Activated CD4-positive, CD25-positive, alpha-beta regulatory T cell treated with anti-CD3 and anti-CD28 coated beads, Interleukin-2, amount 50 U/mL, for 16 hours (primary cell): ENCODE measurements around the gene RCOR1.

Experiments
- DNase-seq: peaks from one replicate; pipeline ENCODE4 v3.0.0-alpha.2; 2020; ENCODE audit warnings: low read depth, low spot score

RCOR1 gene

DNA sequence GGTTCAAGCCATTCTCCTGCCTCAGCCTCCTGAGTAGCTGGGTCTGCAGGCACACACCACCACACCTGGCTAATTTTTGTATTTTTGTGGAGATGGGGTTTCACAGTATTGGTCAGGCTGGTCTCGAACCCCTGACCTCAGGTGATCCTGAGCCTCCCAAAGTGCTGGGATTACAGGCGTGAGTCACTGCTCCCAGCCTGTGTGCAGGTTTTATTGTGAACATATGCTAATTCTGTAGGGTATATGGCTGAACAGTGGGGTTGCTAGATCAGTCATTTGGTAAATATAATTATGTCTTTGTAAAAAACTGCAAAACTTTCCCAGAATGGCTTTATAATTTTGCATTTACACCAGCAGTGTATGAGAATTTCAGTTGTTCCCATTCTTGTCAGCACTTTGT lies 85.9 kb downstream of the RCOR1 start:
- no peak for DNase-seq

DNA sequence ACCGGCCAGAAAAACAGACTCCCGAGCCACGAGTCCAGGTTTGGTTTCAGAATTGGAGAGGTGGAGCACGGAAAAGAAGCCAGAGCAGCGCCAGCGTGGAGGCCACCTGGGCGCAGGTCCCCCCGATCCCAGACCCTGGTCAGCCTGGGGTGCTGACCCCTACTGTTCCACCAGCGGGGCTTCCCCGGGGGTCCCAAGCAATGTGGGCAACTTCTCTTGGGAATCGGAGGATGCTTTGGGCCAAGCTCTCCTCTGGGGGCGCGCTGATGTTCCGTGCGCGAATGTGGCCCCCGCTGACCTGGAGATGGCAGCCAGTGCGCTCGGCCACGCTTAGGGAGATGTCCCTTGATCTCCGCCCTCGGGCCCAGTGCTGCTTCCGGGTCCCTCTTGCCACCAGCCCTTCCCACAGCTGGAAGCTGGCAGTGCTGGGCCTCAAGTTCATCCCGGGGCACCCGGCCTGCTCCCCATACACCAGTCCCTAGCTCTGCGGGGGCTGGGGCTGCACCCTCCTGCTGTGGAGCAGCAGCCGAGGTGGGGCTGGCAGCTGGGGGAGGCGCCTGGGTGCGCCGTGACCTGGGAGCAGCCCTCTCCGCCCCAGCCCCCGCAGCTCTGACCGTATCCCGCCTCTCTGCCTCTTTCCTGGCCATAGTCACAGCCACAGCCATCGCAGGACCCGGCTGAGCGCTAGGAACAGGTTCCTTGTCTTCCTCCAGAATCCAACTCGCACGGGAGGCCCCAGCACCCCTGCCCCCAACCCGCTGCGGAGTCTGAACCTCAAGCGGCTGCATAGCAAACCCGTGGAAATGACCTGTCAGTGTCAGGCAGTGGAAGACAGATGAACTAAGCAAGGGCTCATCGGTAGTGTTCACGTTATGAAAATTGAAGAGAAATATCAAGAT lies 91.2 kb downstream of the RCOR1 start:
- DNase-seq = no peak

DNA sequence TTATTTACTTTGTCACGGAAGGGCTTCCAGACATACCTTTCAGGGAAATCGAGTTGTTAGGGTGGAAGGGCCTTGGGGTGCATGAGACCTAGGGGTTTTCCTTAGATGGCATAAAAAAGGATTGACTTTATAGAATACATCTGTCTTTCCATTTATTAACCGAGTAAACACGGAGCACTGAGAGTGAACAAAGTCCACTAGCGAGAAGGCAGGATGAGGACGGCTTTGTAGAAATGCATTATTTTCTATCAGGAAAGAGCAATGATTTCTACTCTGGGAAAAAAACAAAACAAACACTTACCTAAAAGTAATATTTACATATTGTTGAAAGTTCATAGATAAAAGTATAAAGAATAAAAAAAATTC lies 91.8 kb downstream of the RCOR1 start:
- DNase-seq = no peak

DNA sequence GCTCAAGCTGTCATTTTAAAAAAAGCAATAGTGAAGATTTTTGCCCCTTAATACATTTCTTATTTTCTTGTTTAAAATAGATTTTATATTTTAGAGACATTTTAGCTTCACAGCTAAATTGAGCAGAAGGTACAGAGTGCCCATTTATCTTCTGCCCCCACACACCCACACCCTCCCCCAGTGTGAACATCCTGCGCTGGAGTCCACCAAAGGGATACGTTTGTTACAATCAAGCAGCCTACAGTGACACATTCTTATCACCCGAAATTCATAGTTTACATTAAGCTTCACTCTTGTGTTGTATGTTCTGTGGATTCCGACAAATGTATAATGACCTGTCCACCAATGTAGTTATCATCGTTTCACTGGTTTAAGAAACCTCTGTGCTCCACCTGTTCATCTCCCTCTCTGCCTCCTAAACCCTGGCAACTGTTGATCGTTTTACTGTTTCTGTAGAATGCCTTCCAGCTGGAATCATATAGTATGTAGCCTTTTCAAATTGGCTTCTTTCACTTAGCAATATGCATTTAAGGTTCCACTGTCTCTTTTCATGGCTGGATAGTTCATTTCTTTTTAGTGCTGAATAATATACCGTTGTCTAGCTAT lies 93.8 kb downstream of the RCOR1 start:
- DNase-seq = no peak

DNA sequence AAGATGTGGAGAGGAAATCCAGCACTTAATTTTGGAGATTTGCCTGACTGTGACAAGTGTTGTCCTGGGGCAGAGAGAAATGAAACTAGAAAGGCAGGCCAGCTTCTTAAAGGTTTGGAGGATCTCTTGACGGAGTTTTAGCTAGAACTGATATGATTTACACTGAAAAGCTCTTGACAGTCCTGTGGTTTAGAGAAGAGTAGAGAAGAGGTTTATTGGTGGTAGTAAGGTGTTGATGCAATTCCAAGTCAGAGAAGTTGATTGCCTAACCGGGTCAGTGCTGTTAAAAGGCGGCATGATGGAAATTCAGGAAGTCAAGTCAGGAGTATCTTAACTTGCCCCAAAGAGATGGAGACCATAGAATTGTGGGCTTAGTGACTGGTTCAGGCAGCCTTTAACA lies 95.8 kb downstream of the RCOR1 start:
- no peak for DNase-seq

DNA sequence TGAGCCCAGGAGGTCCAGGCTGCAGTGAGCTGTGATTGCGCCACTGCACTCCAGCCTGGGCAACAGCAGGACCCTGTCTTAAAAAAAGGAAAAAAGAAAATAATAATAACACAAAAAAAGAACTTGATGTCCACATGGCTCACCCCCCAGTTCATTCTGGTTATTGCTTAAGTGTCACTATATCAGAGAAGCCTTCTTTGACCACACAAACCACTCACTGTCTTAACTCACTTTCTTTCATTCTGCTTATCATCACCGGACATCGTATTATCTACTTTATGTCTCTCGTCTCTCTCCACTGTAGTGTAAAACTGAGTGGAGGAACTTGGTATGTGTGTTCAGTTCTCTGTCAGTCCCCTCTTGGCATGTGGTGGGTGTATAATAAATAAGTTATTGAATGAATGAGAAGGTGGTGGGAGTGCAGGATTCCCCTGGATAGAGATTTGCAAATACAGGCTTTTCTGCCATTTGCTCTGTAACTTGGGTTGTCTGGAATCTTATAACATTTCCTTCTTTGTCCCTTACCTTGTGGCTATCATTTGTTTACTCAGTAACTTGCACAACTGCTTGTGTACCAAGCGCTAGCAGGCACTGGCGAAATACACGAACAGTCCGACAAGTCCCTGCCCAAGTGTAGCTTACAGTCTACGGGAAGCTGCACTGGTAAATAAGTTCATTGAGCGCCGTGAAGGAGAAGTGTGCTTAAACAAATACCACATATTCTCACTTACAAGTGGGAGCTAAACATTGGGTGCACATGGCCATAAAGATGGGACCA lies 98.2 kb downstream of the RCOR1 start:
- no peak for DNase-seq

DNA sequence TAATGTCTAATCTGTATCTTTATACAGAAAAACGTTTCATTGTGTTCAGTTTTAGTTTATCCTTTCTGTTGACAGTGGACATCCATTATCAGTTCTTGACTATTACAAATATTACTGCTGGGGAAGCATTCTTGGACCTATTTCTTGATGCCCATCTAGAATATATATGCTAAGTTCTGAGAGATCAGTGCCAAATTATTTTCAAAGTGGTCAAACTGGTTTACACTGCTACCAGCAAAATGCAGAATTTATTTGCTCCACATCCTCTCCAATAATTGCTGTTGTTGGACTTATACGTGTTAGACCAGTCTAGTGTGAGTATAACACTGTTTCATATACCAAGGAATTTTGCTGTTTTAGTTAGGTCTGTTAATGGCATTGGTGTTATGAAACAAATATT lies 99.3 kb downstream of the RCOR1 start:
- DNase-seq = no peak

DNA sequence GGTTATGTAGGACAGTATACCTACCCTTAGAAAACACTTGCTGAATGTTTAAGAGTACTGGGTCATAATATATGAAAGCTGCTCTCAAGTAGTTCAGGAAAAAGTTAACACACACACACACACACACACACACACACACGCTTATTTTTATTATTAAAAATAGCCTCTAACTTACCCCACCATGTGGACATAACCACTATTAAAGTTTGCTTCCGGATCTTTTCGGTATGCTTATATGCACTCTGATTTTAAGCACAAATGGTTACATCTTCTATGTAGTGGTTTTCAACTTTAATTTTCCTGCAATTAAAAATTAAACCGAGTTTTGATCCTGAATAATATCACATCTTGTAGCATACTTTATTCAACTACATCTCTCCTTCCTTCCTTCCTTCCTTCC lies 99.9 kb downstream of the RCOR1 start:
- no peak for DNase-seq

DNA sequence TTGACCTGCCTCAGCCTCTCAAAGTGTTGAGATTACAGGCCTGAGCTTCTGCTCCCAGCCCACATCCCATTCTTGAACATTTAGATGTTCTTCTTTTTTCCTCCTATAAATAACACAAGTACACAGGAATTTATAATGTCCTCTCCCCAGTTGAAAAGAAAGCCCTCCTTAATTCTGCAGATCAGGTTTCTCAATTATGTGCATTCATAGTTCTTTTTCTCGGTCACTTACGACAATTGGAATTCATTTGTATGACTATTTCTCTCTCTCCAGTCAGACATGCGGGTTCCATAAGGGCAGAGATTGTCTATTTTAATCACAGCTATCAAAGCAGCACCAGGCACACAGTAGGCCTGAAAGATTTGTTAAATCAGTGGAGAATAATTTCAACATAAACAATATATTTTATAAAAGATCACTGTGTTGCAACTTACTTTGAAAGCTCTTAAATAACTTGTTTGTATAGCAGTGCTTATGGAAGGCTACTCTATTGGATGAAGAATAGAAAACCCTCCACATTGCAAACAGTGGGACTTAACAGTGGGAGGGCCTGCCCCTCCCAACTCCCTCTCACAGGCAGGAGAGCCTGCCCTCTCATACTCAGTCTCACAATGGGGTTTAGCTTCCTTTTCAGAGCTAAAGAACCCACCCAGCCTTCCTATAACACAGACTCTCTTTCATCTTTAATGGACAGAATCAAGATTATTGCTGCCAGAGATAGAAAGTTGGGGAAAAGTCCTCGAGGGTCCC lies 100.7 kb downstream of the RCOR1 start:
- DNase-seq = no peak

DNA sequence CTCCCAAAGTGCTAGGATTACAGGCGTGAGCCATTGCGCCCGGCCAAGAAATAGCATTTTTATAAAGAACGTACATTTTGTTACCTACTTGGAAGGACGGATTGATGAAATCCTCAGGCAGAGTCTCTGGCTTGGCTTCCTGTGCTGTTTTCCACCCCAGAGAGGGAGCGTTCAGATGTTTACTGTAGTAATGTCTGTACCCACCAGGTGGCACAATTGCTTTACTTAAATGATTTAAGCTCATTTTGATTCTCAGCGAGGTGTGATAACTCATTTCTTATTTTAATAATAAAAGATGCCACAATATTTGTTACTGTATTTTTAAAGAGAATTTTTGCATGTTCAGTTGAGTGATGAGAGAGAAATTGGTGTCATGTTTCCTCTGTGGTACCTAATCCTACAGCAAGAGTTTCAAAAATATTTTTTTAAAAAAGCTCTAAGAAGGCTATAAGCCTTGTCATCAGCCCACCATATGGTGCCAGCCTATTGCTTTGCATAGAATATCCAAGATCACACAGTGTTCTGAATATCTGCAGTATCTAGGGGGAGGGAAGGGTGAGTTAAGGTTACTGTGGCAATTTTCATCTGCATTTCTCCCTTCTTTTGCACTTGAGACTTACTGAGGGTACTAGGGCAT lies 102.2 kb downstream of the RCOR1 start:
- DNase-seq = peak; percentile 50

DNA sequence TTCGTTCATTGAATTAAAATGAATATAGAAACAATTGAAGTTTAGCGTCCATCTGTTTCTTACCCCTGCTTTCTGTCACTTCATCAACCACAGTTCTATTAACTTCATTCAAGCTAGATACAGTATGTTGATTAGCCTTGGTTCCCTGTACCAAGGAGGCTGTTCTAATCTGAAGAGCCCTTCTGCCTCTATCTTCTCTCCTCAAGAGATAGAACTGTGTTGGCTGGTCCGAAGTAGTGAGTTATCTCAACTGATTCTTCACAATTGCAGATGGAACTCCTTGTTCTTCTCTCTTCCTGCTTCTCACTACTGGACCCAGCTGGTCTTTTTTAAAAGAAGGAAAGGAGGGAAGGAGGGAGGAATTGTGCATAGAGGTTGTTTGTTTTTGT lies 102.7 kb downstream of the RCOR1 start:
- DNase-seq = no peak

DNA sequence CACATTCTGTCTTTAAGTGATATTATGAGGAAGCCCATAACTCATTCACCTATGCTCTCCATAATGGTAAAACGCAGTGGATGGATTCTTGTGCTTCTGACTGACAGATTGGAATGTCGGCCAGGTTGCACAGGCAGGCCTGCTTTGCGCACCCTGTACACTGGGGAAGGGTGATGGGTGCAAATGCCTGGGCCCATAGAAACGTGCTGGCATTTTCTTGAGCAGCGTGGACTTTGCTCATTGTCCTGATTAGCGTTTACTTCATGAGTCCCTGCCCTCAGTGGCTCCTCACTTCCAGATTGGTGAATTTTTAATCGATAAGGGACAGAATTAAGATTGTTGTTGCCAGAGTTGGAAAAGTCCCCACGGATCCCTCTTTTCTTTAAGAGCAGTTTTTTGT lies 103.9 kb downstream of the RCOR1 start:
- no peak for DNase-seq

DNA sequence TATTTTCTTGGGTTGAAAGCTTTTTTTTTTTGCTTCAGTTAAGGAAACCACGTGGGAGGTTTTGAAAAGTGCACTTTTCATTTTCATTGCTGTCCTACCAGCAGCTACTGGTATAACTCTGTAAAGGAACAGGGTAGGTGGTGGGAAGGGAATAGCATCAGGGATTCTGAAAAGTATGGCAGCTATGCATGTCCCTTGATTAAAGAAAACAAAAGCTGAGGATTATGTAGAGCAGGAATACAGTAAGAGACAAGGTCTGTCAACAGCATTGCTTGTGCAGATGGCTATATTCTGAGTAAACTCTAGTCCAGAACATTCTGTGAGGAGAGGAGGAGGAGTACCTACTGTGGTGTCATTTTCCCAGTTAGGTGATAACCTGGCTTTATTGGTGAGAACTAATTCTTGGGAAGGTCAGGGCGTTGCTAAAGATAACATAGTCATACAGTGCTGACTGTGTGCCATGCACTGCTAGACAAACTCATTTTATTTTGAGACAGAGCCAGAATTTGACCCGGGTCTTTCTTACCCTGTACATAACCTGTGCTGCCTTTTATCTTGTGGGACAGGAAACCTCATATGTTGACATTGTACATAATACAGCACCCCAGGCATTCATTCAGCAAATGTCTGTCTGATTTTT lies 104.5 kb downstream of the RCOR1 start:
- DNase-seq = no peak

DNA sequence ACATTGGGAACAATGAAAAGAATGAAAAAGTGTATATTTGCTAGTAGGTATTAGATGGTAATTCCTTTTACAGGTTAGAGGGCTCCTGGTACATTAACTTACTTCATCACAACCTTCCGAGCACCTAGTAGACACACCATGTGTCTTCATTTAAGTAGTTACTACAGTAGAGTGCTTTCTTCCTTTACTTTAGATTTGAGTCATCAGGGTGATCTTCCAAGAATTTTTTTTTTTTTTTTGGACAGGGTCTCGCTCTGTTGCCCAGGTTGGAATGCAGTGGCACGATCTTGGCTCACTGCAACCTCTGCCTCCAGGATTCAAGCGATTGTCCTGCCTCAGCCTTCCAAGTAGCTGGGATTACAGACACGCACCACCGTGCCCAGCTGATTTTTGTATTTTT lies 105.1 kb downstream of the RCOR1 start:
- DNase-seq = no peak

DNA sequence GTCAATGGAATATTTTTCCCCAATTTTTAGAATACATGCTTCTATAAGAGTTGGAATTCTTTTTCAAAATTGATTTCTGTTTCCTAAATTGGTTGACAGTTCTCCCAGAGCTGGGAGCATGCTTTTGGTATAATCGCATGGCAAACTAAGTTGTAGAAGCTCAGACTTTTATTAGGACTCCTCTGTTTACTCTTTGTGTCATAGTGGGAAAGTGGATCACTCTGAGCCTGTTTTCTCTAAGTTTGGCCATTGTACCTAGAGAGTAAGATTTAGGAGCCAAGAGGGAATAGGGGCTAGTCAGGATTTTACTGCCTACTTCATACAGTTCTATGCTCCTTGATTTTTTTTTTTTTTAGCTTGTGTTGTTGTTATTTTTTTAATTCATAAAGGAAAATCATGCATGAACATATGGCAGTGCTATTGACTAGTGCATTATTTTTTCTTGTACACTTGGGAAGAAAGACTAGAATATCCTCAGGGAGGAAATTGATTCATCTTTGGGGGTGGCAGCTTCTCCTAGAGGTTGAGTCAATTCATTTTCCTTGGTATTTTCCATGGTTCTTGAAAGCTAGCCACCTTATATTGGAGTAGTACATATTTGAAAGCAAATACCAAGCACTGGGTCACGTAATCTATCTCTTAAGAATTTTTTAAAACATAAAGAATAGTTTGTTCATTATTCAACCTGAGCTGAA lies 107.1 kb downstream of the RCOR1 start:
- no peak for DNase-seq

DNA sequence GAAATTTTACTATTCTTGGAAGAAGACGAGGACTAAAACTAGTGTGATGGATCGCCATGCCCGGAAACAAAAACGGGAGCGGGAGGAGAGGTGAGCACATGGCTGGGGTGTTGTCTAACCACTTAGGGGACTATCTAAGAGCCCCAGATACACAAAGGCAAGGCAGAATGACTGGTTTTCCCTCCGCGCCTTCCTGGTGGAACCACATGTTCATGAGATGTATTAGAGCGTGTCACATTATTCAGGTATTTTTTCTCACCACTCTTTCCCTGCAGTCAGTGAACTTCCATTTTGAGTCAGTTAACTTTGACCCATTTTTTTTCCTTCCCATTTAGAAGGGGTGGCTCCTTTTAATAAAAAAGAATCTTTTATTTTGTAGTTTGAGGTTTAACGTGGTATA lies 116.0 kb downstream of the RCOR1 start:
- no peak for DNase-seq

DNA sequence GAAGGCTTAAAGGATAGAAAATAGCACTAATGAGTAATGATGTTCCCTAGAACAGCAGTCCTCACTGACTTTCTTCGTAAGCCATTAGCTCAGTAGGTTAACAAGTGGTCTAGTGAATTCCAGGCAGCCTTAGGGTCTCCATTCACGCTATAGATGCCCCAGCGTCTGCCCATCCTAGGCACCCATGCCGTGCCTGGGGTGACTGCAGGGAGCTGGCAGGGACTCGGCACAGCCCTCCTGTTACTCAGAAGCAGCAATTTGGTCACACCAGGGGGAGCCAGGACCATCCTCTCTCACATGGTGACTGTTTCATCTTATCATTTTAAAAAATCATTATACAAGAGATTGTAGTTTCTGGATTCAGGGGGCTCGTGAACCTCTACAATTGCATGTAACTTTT lies 118.8 kb downstream of the RCOR1 start:
- no peak for DNase-seq

DNA sequence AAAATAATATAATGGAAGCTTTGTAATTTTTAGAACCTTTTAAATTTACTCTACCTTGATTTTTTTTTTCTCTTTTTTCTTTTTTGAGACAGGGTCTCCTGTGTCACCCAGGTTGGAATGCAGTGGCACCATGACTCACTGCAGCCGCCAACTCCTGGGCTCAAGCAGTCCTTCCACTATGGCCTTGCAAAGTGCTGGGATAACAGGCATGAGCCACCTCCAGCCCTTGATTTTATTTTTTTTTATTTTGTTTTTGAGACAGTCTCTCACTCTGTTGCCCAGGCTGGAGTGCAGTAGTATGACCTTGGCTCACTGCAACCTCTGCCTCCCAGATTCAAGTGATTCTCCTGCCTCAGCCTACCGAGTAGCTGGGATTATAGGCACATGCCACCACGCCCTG lies 119.5 kb downstream of the RCOR1 start:
- DNase-seq = no peak

DNA sequence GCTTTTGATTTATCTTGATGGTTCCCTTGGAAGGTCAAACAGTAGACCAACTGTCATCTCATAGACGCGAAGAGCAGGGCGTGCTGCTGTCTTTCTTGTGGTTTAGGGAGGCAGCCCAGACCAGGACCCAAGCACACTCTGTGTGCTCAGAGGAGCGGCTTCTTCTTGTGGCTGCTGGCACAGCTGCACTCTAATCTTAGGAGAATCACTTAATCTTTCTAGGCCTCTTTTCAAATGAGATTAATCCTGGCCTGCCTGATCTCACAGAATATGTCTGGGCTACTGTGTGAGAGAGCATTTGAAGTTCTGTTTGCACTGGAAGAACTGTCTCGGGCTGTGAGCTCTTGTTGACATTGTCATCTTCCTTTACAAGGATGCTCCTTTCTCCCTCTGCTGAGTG lies 124.8 kb downstream of the RCOR1 start:
- no peak for DNase-seq

DNA sequence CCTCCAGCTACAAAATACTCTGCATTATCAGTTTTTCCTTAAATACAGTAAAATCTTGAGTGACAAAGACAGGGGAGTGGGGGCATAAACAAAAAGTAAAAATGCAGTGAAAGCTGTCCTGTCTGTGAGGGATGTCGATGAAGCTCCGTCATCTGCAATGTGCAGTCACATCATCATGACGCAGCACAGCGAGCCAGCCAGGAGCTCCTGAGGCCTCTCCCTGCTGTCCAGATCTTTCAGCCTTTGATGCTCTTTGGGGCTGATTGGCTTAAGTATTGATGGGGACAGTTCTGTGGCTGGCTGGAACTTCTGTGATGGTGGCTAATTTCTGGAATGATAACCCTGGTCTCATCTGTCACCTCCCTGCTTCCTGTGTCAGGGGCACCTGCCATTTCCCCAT lies 130.2 kb downstream of the RCOR1 start:
- DNase-seq = no peak
